PC-3 (cell line): ENCODE results near the gene CAPN12.

Experiments used
- EZH2 ChIP-seq: fragments of 300-600 bp; sonication (generic); IDR thresholded peaks from one replicate; pipeline ENCODE4 v1.6.1; 2017; ENCODE audit warnings: antibody characterized with exemption, mild to moderate bottlenecking, low read length; ENCODE audit not compliant: unreplicated experiment
- EZH2phosphoT487 ChIP-seq: fragments of 300-600 bp; sonication (generic); IDR thresholded peaks from 2 replicates; pipeline ENCODE4 v1.6.1; 2018; ENCODE audit warnings: mild to moderate bottlenecking, antibody characterized with exemption, low read length, borderline replicate concordance
- TF ChIP-seq, protein P1 (sequence below): fragments of 300-600 bp; sonication (generic); conservative IDR thresholded peaks from 2 replicates; pipeline ENCODE4 v1.5.1; 2017; ENCODE audit warnings: antibody characterized with exemption, low read depth, mild to moderate bottlenecking, low read length

DNA sequence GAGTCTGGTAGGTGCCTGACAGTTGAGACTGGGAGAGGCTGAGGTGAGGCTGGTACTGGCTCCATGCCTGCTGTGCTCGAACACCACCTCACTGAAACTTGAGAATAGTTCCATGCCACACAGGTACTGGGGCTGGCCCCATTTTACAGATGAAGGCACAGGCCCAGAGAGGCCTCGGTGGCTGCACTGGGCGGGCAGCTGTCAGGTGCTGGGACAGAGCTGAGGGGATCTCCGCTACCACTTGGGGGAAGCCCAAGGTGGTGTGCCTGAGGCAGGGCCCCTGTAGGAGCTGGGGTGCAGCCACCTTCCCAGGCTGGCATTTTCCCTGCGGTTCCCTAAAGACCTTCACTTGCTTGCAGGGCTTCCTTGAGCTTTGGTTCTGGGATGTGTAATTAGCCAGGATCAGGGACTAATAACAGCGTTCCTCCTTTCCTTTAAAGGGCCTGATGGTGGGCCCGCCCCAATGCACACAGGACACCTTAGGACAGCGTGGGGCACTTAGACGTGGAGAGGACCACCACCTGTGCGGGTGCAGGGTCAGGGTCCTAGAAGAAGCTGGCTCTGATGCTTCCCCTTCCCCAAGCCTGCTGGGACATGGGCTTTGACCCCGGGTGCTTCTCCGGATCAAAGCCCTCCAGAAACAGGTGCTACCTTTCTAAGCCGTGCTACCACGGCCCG, 23.6 kb downstream of the CAPN12 start:
- TF ChIP-seq, protein P1, sequence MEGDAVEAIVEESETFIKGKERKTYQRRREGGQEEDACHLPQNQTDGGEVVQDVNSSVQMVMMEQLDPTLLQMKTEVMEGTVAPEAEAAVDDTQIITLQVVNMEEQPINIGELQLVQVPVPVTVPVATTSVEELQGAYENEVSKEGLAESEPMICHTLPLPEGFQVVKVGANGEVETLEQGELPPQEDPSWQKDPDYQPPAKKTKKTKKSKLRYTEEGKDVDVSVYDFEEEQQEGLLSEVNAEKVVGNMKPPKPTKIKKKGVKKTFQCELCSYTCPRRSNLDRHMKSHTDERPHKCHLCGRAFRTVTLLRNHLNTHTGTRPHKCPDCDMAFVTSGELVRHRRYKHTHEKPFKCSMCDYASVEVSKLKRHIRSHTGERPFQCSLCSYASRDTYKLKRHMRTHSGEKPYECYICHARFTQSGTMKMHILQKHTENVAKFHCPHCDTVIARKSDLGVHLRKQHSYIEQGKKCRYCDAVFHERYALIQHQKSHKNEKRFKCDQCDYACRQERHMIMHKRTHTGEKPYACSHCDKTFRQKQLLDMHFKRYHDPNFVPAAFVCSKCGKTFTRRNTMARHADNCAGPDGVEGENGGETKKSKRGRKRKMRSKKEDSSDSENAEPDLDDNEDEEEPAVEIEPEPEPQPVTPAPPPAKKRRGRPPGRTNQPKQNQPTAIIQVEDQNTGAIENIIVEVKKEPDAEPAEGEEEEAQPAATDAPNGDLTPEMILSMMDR: no peak
- TF ChIP-seq EZH2phosphoT487 (no peak), EZH2 (no peak)
